Hepatocyte (in vitro differentiated cells): ENCODE measurements around the gene ARHGAP15.

Source experiments
- CTCF ChIP-seq: fragments of 200-600 bp; sonication (generic); IDR thresholded peaks from 2 replicates; pipeline ENCODE4 v1.5.1; 2016; ENCODE audit warnings: antibody characterized with exemption, mild to moderate bottlenecking; ENCODE audit not compliant: poor library complexity
- EZH2 ChIP-seq: fragments of 200-600 bp; sonication (generic); IDR thresholded peaks from 2 replicates; pipeline ENCODE4 v1.6.1; 2016; ENCODE audit warnings: antibody characterized with exemption, mild to moderate bottlenecking, borderline replicate concordance
- EZH2phosphoT487 ChIP-seq: fragments of 200-600 bp; sonication (generic); IDR thresholded peaks from one replicate; pipeline ENCODE4 v1.6.1; 2018; ENCODE audit warnings: antibody characterized with exemption, mild to moderate bottlenecking, low read depth, moderate library complexity; ENCODE audit not compliant: unreplicated experiment, severe bottlenecking

- no peak for TF ChIP-seq EZH2
- no peak for TF ChIP-seq CTCF
- no peak for TF ChIP-seq EZH2phosphoT487
These were observed 218.7 kb downstream of the ARHGAP15 start for GRCh38 chr2:143347901-143348414.
